GM12892 (cell line): ENCODE results near the gene OTX2.

Source experiments
- POLR2A ChIP-seq: IDR thresholded peaks from 2 replicates; pipeline ENCODE4 v1.6.1; 2011; ENCODE audit warnings: low read depth, low read length, control low read depth
- POLR2AphosphoS5 ChIP-seq: IDR thresholded peaks from 2 replicates; pipeline ENCODE4 v1.6.1; 2011; ENCODE audit warnings: low read depth, low read length, control low read depth

DNA sequence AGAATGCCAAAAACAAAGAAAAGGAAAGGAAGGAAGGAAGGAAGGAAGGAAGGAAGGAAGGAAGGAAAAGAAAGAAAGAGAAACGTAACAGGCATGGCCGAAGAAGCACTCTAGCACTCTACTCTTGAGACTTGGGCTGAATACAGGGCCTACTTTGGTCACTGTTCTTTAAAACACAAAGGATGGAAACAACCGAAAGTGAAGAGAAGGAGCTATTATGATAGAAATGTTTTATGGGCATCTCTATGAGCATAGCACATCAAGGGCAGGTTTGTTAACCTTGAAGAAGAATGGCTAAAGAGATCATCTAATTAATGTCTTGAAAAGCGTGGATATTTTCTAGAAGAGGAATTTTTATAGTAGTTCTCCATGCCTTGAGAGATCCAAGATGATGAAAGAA is 15.9 kb upstream of the OTX2 start:
- no peak for TF ChIP-seq POLR2AphosphoS5
- no peak for TF ChIP-seq POLR2A
